Fibroblast of lung (primary cell): ENCODE measurements around the gene IL2RA. TPM values are rescaled to one million over a fixed set of nuclear protein-coding genes. Genes with fewer than 3 reads are reported as not detected.
"Not testable (repeated sequence)": the region's sequence is repeated elsewhere in the genome, so short reads cannot be mapped to it uniquely, and the experiment has no call there.

Source experiments
- DNase-seq, 2 donors: peaks; one replicate each; pipeline versions ENCODE4 v3.0.0 to v3.0.0-alpha.2; 2010; ENCODE audit warnings: low read depth in 2 of 2
- H2AFZ ChIP-seq: 2 replicates; pipeline ENCODE4 v1.5.1; 2012; ENCODE audit warnings: low read length, control low read depth, inconsistent platforms
- H3K27ac ChIP-seq: 2 replicates; pipeline ENCODE4 v1.5.1; 2011; ENCODE audit warnings: low read length, control low read depth; ENCODE audit not compliant: insufficient read depth
- H3K27me3 ChIP-seq: 2 replicates; pipeline ENCODE4 v1.5.1; 2011; ENCODE audit warnings: mild to moderate bottlenecking, low read length; ENCODE audit not compliant: control insufficient read depth, insufficient read depth
- H3K36me3 ChIP-seq: 2 replicates; pipeline ENCODE4 v1.5.1; 2011; ENCODE audit warnings: low read length; ENCODE audit not compliant: control insufficient read depth, insufficient read depth
- H3K4me1 ChIP-seq: 2 replicates; pipeline ENCODE4 v1.5.1; 2011; ENCODE audit warnings: low read length; ENCODE audit not compliant: control insufficient read depth, insufficient read depth; ENCODE audit errors: extremely low read depth
- H3K4me2 ChIP-seq: 2 replicates; pipeline ENCODE4 v1.5.1; 2011; ENCODE audit warnings: low read length, control low read depth; ENCODE audit not compliant: insufficient read depth; ENCODE audit errors: extremely low read depth
- H3K4me3 ChIP-seq, 4 experiments: fragments of 200-600 bp in 1 of 4; sonication (generic) in 1 of 4; replicated peaks in 1 of 4; 2 replicates each; pipeline ENCODE4 v1.5.1; 2011 to 2016; ENCODE audit warnings: low read length in 4 of 4, low read depth in 3 of 4, mild to moderate bottlenecking in 3 of 4, control low read depth in 2 of 4, inconsistent platforms in 1 of 4, mixed read lengths in 1 of 4; ENCODE audit not compliant: insufficient read depth in 1 of 4; ENCODE audit errors: control extremely low read depth in 1 of 4
- H3K79me2 ChIP-seq: 2 replicates; pipeline ENCODE4 v1.5.1; 2012; ENCODE audit warnings: mild to moderate bottlenecking, low read length, inconsistent platforms; ENCODE audit not compliant: control insufficient read depth, insufficient read depth
- H3K9ac ChIP-seq: 2 replicates; pipeline ENCODE4 v1.5.1; 2011; ENCODE audit warnings: mild to moderate bottlenecking, low read length, control low read depth; ENCODE audit not compliant: insufficient read depth
- H3K9me3 ChIP-seq: 2 replicates; pipeline ENCODE4 v1.5.1; 2012; ENCODE audit warnings: low read depth, low read length; ENCODE audit not compliant: control insufficient read depth, insufficient read depth
- H4K20me1 ChIP-seq: 2 replicates; pipeline ENCODE4 v1.5.1; 2011; ENCODE audit warnings: low read length; ENCODE audit not compliant: control insufficient read depth, insufficient read depth; ENCODE audit errors: extremely low read depth
- CTCF ChIP-seq, 2 donors: IDR thresholded peaks in 1 of 2; conservative IDR thresholded peaks in 1 of 2; 1 replicate in 1 of 2; 2 replicates in 1 of 2; pipeline ENCODE4 v1.5.1; 2011 to 2012; ENCODE audit warnings: low read length in 2 of 2, control low read depth in 1 of 2, inconsistent platforms in 1 of 2, low read depth in 1 of 2, mild to moderate bottlenecking in 1 of 2
- EZH2 ChIP-seq: IDR thresholded peaks from 2 replicates; pipeline ENCODE4 v1.5.1; 2012; ENCODE audit warnings: low read length, control low read depth, mild to moderate bottlenecking; ENCODE audit errors: missing control alignments
- polyA plus RNA-seq, 2 donors: library from polyadenylated mRNA; depleted of rRNA in 1 of 2; stranded (reverse) in 1 of 2; unstranded in 1 of 2; fragments of >200 nt; gene quantifications; 2 replicates each; pipeline ENCODE4 v1.2.1, GENCODE V29; 2011 to 2012; ENCODE audit warnings: missing spikeins in 1 of 2
- total RNA-seq: library from RNA; depleted of rRNA; stranded (reverse); fragments of >200 nt; gene quantifications from 2 replicates; pipeline ENCODE4 v1.2.1, GENCODE V29; 2014

IL2RA gene
- total and polyA plus RNA-seq, 2 donors (not counting 1 experiment from before 2014, with no cell fraction given): not detected

GRCh38 chr10:6045314-6045848, 16.8 kb downstream of the IL2RA start:
- Histone ChIP-seq H3K4me1 (no peaks in the 10 kb centered on the region), H3K9me3 (no peaks in the 10 kb centered on the region), H3K27ac (no peak overlapping the region), H3K36me3 (no peaks in the 10 kb centered on the region), H3K27me3 (peaks cover 9% of the 10 kb centered on the region), H3K4me2 (no peak overlapping the region), H4K20me1 (no peaks in the 10 kb centered on the region), H3K4me3 (no peak overlapping the region), H3K9ac (no peak overlapping the region), H2AFZ (no peak overlapping the region), H3K79me2 (no peaks in the 10 kb centered on the region)
- TF ChIP-seq CTCF (conservative IDR thresholded peaks at IDR 0.05 in 1 of 2, IDR thresholded peaks at IDR 0.05 in 1 of 2; ENCODE audit: low read depth in 1 of 2, low read length in 2 of 2) (no peak), EZH2 (no peak)
- no peak for DNase-seq

GRCh38 chr10:6044751-6045313, 17.3 kb downstream of the IL2RA start:
- Histone ChIP-seq H3K4me3 (no peak overlapping the region), H3K36me3 (no peaks in the 10 kb centered on the region), H2AFZ (no peak overlapping the region), H3K27ac (no peak overlapping the region), H3K79me2 (no peaks in the 10 kb centered on the region), H3K27me3 (peaks cover 9% of the 10 kb centered on the region), H4K20me1 (no peaks in the 10 kb centered on the region), H3K4me2 (no peak overlapping the region), H3K4me1 (no peaks in the 10 kb centered on the region), H3K9me3 (no peaks in the 10 kb centered on the region), H3K9ac (no peak overlapping the region)
- TF ChIP-seq CTCF (conservative IDR thresholded peaks at IDR 0.05 in 1 of 2, IDR thresholded peaks at IDR 0.05 in 1 of 2; ENCODE audit: low read depth in 1 of 2, low read length in 2 of 2) (no peak), EZH2 (no peak)
- no peak for DNase-seq

GRCh38 chr10:6044060-6044459, 18.1 kb downstream of the IL2RA start:
- Histone ChIP-seq H3K4me3 (no peak overlapping the region), H3K79me2 (no peaks in the 10 kb centered on the region), H3K36me3 (no peaks in the 10 kb centered on the region), H3K9me3 (no peaks in the 10 kb centered on the region), H3K9ac (no peak overlapping the region), H4K20me1 (no peaks in the 10 kb centered on the region), H3K27ac (no peak overlapping the region), H3K4me1 (no peaks in the 10 kb centered on the region), H2AFZ (no peak overlapping the region), H3K4me2 (no peak overlapping the region), H3K27me3 (peaks cover 9% of the 10 kb centered on the region)
- no peak for DNase-seq
- TF ChIP-seq CTCF (conservative IDR thresholded peaks at IDR 0.05 in 1 of 2, IDR thresholded peaks at IDR 0.05 in 1 of 2; ENCODE audit: low read depth in 1 of 2, low read length in 2 of 2) (no peak), EZH2 (no peak)

- DNase-seq, H3K9ac ChIP-seq, H4K20me1 ChIP-seq, H3K79me2 ChIP-seq, H3K27ac ChIP-seq, H3K4me3 ChIP-seq, H3K4me1 ChIP-seq, H3K9me3 ChIP-seq, H2AFZ ChIP-seq, H3K4me2 ChIP-seq, H3K27me3 ChIP-seq, H3K36me3 ChIP-seq: not testable (repeated sequence)
Measured at GRCh38 chr10:6043377-6043776, 18.8 kb downstream of the IL2RA start.
